GM12874 (cell line): ENCODE data around the gene C14orf119.
A peak's percentile ranks its signal among the peaks of the same experiment; 100 is the strongest.

Experiments
- TF ChIP-seq, protein P1 (sequence below): IDR thresholded peaks from 2 replicates; pipeline ENCODE4 v1.5.1; 2011; ENCODE audit warnings: low read depth, mild to moderate bottlenecking, control low read depth, low read length, moderate library complexity; ENCODE audit not compliant: insufficient read depth

C14orf119 gene

DNA sequence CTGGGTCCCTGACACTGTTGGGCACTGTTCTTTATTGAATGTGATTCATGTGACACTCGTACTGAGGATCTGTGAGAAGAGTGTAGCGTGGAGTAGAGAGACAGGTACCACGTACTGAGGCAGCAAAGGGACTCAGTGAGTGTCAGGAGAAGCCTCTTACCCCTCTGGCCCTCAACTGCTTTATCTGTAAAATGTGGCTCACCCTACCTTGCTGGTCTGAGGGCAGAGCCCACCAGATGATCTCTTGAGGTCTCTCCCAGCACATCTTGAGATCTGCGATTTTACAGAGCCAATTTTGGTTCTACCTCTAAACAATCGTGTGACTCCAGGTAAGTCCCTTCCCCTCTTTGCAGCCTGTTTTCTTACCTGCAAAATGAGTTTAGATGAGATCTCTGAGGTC is 20.6 kb downstream of the C14orf119 start:
- TF ChIP-seq, protein P1, sequence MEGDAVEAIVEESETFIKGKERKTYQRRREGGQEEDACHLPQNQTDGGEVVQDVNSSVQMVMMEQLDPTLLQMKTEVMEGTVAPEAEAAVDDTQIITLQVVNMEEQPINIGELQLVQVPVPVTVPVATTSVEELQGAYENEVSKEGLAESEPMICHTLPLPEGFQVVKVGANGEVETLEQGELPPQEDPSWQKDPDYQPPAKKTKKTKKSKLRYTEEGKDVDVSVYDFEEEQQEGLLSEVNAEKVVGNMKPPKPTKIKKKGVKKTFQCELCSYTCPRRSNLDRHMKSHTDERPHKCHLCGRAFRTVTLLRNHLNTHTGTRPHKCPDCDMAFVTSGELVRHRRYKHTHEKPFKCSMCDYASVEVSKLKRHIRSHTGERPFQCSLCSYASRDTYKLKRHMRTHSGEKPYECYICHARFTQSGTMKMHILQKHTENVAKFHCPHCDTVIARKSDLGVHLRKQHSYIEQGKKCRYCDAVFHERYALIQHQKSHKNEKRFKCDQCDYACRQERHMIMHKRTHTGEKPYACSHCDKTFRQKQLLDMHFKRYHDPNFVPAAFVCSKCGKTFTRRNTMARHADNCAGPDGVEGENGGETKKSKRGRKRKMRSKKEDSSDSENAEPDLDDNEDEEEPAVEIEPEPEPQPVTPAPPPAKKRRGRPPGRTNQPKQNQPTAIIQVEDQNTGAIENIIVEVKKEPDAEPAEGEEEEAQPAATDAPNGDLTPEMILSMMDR: no peak

DNA sequence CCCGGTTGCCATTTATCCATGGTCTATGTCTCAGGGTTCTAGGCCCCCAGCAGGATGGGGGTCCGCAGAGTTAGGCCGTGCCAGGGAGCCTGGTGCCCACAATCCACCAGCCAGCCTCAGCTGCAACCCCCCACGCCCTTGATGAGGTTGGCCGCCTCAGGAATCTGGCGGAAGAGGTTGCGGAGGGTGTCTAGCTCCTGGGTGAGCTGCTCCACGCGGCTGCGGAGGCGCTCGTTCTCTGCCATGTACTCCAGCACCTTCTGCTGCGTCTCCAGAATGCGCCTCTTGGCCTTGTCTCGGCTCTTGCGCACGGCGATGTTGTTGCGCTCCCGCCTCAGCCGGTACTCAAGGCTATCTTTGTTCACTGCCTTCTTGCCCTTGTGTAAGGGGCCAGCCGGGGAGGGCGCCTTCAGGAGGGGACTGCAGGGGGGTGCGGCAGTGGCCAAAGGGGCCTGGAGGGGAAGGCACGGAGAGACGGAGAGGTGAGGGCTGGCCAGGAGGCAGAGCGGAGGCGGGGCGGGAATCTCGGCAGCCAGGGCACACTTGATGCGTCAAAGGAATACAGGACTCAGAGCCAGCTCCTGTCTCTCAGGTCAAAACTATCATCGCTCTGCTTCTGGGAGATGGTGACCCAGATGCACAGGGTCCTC is 22.2 kb downstream of the C14orf119 start:
- TF ChIP-seq, protein P1: no peak

DNA sequence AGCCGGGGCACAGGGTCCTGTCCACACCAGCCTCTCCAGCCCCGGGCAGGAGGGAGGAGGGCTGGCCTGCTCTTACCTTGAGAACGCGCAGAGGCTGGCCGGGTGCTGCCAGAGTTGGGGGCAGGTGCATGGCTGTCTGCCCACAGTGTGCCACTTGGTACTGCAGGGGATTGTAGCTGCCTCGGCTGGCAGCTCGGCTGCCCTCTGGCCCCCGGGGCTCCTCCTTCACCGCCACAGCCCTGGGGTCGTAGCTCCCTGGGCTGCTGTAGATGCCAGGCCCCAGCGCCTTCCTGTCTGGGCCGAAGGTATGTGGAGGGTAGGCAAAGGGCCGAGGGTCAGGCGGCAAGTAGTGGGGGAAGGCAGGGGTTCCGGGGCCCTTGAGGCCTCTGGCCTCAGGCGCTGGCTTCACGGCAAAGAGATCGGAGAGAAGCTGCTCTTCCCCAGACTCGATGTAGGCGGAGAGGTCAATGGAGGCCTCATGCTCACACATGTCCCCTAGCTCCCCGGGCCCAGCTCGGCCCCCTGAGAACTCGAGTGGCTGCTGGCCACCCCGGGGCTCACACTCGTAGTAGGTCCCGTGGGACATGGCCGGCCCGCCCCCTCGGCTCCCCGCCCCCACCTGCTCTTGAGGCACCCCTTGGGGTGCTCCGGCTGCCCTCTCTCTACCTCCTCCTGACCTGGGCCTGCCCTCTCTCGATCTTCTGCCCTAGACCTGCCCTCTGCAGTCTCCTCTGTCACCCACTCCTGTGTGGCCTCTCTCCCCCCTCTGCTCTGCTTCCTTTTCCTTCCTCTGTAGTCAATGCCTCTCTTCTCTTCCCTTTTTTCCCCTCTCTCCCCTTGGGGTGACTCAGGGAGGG is 23.4 kb downstream of the C14orf119 start, which contains the start of gene CEBPE:
CEBPE (minus strand) TSS at position 750 of the 857 bp plus-strand sequence; CDS start at position 586, 164 bp downstream.
- TF ChIP-seq, protein P1: no peak

DNA sequence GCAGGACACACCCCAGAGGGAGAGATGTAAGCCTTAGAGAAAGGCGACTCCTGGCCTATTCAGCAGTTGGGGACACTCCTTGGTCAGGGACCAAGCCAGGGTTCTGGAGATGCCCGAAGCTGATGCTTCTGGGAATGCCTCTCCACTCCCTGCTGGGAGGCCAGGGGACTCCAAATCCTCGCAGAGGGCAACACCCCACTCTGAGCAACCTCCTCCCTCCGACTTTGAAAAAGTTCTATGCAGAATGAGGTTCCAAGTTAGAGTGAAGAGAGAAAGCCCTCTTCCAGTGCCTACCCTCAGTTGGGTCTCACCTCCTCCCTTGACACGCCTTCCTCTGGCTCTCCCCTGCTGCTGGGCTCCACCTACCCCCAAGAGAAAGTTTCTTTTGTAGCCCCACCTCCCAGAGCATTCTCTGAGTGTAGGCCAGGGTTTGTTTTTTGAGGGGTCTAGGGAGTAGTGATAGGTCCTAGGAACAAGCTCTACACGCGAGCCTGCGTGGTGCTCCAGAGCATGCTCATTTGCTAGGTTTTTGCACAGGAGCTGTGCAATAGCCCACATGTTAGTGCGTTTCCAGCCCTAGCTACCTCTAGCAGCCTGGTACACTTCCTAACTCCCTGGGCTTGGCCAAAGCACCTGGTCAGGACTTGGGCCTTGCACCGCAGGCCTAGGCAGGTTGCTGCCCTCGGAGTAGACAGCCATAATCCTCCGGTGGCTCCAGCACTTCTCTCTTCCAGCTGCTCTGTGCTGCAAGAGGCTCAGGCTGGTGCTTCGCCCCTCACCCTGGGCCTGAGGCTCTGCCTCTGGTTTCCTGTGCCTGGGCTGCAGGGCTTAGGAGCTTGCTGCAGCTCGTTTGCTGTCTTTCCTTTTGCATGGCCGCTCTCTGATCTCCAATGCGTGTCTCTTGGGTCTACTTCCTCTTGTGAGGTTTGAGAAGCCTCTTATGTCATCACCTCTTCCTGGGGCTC is 24.3 kb downstream of the C14orf119 start:
- TF ChIP-seq, protein P1: no peak

DNA sequence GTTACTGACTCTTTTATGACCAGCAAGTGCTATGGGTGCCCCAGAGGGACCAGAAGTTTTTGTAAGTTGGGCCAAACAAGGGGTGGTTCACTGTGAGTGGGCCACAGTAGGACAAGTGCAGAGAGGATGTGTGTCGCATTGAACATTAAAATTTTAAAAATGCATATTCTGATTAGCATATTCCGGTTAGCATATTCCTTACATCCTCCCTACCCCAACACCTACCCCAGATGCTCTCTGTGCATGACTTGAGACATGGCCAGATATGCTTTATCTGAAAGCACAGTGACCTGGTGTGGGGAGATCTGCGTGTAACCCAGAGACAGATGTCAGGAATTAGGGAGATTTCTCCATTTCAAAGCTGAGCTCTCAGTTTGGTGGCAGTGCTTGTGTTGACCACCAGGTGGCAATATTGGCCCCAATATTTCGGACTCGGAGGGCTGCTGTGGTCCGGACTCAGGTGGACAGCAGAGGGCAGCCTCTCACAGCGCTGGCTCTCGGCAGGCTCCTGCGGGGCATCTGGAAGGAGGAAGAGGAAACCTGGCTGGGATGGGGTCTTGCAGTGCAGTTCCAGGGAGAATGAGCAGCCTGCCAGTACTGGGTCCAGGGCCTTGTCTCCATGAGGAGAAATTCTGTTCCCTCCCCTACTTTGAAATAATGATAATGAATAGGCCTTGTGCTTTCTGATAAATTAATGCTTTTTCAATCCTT is 25.4 kb downstream of the C14orf119 start:
- TF ChIP-seq, protein P1: peak; percentile 99

DNA sequence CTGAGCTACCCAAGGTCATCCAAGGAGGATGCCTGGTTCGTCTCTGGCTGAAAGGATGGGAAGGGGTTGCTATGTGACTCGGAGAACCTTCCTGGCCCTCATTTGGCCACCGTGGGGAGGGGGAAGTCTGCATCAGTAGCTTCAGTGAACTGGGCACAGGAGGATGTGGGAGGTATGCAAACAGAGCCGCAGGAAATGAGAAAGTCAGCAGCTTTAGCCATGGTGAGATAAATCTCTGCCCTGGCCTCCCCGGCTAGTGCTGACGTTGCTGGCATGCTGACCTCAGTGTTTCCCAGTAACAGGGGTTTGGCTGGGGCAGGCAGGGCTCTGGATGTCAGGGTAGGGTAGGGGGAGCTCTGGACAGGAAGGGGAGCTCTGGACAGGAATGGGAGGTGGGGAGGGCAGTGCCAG is 26.1 kb downstream of the C14orf119 start:
- TF ChIP-seq, protein P1: no peak
